Mesendoderm (in vitro differentiated cells): Measurements from ENCODE around the gene ZFP14.

Experiments
- DNase-seq: peaks from one replicate; pipeline ENCODE4 v3.0.0; 2013
- H2AK5ac ChIP-seq: 2 replicates; pipeline ENCODE4 v1.6.1; 2013; ENCODE audit warnings: low read length, inconsistent platforms
- H2BK120ac ChIP-seq: 2 replicates; pipeline ENCODE4 v1.6.1; 2013; ENCODE audit warnings: low read depth, mild to moderate bottlenecking, low read length, moderate library complexity, mixed read lengths
- H2BK15ac ChIP-seq: replicated peaks from 2 replicates; pipeline ENCODE4 v1.6.1; 2013; ENCODE audit warnings: low read depth, mild to moderate bottlenecking, moderate library complexity
- H2BK5ac ChIP-seq: 2 replicates; pipeline ENCODE4 v1.6.1; 2013; ENCODE audit warnings: low read length, inconsistent platforms
- H3K18ac ChIP-seq: 2 replicates; pipeline ENCODE4 v1.6.1; 2013; ENCODE audit warnings: mild to moderate bottlenecking, low read length, mixed read lengths
- H3K23ac ChIP-seq: one replicate; pipeline ENCODE4 v1.6.1; 2013; ENCODE audit warnings: low read length
- H3K27ac ChIP-seq: 2 replicates; pipeline ENCODE4 v1.5.1; 2013; ENCODE audit warnings: low read depth, mild to moderate bottlenecking, inconsistent platforms, low read length, moderate library complexity
- H3K27me3 ChIP-seq: 2 replicates; pipeline ENCODE4 v1.6.1; 2013; ENCODE audit warnings: low read length, control low read depth, mild to moderate bottlenecking, inconsistent platforms; ENCODE audit not compliant: insufficient read depth, poor library complexity
- H3K36me3 ChIP-seq: 2 replicates; pipeline ENCODE4 v1.6.1; 2013; ENCODE audit warnings: low read length, inconsistent platforms; ENCODE audit not compliant: control insufficient read depth, insufficient read depth
- H3K4ac ChIP-seq: one replicate; pipeline ENCODE4 v1.6.1; 2013; ENCODE audit warnings: low read depth, mild to moderate bottlenecking, low read length, moderate library complexity
- H3K4me1 ChIP-seq: 2 replicates; pipeline ENCODE4 v1.6.1; 2013; ENCODE audit warnings: low read depth, low read length, inconsistent platforms; ENCODE audit not compliant: control insufficient read depth
- H3K4me2 ChIP-seq: 2 replicates; pipeline ENCODE4 v1.6.1; 2013; ENCODE audit warnings: low read length
- H3K4me3 ChIP-seq: 2 replicates; pipeline ENCODE4 v1.5.1; 2013; ENCODE audit warnings: mild to moderate bottlenecking, low read length
- H3K56ac ChIP-seq: one replicate; pipeline ENCODE4 v1.6.1; 2013; ENCODE audit warnings: low read length
- H3K79me1 ChIP-seq: 2 replicates; pipeline ENCODE4 v1.6.1; 2013; ENCODE audit warnings: low read length, inconsistent platforms
- H3K79me2 ChIP-seq: 2 replicates; pipeline ENCODE4 v1.6.1; 2013; ENCODE audit warnings: mild to moderate bottlenecking, low read length; ENCODE audit not compliant: control insufficient read depth, insufficient read depth
- H3K9ac ChIP-seq: 2 replicates; pipeline ENCODE4 v1.6.1; 2013; ENCODE audit warnings: low read length, inconsistent platforms
- H4K5ac ChIP-seq: one replicate; pipeline ENCODE4 v1.6.1; 2013; ENCODE audit warnings: low read length
- H4K8ac ChIP-seq: one replicate; pipeline ENCODE4 v1.6.1; 2013; ENCODE audit warnings: low read depth, mild to moderate bottlenecking, control low read depth, low read length, moderate library complexity
- WGBS: extraction: QIAGEN DNeasy Blood & Tissue Kit; methylation state at CpG from one replicate; pipeline ENCODE4 v1.1.7; 2013; ENCODE audit warnings: low lambda C conversion rate, missing lambda C conversion rate; ENCODE audit not compliant: insufficient coverage; ENCODE audit errors: extremely low coverage; 5-methylcytosine and 5-hydroxymethylcytosine counted together

The ZFP14 gene

DNA sequence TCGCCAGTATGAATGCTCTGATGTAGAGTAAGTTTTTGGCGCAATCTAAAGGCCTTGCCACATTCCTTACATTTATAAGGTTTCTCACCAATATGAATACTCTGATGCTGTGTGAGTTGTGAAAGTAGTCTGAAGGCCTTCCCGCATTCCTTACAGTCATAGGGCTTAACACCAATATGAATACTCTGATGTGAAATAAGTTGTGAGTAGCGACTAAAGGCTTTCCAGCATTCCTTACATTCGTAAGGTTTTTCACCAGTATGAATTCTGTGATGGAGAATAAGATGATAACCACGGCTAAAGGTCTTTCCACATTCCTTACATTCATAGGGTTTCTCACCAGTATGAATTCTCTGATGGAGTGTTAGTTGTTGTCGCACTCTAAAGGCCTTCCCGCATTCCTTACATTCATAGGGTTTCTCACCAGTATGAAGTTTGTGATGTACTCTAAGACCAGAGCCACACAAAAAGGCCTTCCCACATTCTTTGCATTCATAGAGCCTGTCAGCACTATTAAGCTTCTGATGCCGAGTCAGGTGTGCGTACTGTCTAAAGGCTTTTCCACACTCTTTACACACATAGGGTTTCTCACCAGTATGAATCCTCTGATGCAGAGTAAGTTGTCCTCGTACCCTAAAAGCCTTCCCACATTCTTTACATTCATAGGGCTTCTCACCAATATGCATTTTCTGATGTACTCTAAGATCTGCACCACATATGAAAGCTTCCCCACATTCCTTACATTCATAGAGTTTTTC lies 14.1 kb upstream of the ZFP14 start:
- H3K18ac ChIP-seq = no peak overlapping the region
- no peak overlapping the region for H2AK5ac ChIP-seq
- H3K79me1 ChIP-seq = no peaks in the 10 kb centered on the region
- H2BK120ac ChIP-seq = no peak overlapping the region
- H3K27me3 ChIP-seq = no peaks in the 10 kb centered on the region
- no peak overlapping the region for H4K5ac ChIP-seq
- peak overlapping the region; percentile 52 for H3K4me3 ChIP-seq
- H3K79me2 ChIP-seq = no peaks in the 10 kb centered on the region
- peaks cover 20% of the 10 kb centered on the region for H3K36me3 ChIP-seq
- DNase-seq = peak; percentile 65
- H2BK5ac ChIP-seq = no peak overlapping the region
- no peak overlapping the region for H3K4me2 ChIP-seq
- no peak overlapping the region for H3K9ac ChIP-seq
- H3K56ac ChIP-seq = no peak overlapping the region
- no CpG with 5 or more reads among the region's 11 CpGs for WGBS
- H3K4me1 ChIP-seq = no peaks in the 10 kb centered on the region
- no peak overlapping the region for H3K27ac ChIP-seq
- no peak overlapping the region for H4K8ac ChIP-seq
- H3K23ac ChIP-seq = no peak overlapping the region
- H3K4ac ChIP-seq = no peak overlapping the region
- H2BK15ac ChIP-seq = no peak overlapping the region

DNA sequence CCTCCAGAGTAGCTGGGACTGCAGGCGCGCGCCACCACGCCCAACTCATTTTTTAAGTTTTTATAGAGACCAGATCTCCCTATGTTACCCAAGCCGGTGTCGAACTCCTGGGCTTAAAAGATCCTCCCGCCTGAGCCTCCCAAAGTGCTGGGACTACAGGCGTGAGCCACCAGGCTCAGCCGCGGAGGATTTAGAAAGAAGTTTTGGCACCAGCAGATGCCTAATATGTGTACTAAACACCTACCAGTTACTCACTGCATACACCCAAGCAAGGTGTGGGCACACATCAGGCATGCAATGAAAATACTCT lies 464 bp upstream of the ZFP14 start:
- no CpG with 5 or more reads among the region's 10 CpGs for WGBS
- Histone ChIP-seq H3K36me3 (no peaks in the 10 kb centered on the region), H2BK5ac (no peak overlapping the region), H3K4me3 (no peak overlapping the region), H3K18ac (peak overlapping the region; percentile 20), H3K56ac (no peak overlapping the region), H3K27me3 (no peaks in the 10 kb centered on the region), H3K4me1 (peaks cover 4% of the 10 kb centered on the region), H3K79me1 (no peaks in the 10 kb centered on the region), H3K79me2 (no peaks in the 10 kb centered on the region), H3K4ac (peak overlapping the region; percentile 50), H3K9ac (peak overlapping the region; percentile 33), H4K8ac (no peak overlapping the region), H4K5ac (no peak overlapping the region), H2AK5ac (no peak overlapping the region), H3K23ac (no peak overlapping the region), H3K4me2 (no peak overlapping the region), H2BK120ac (no peak overlapping the region), H2BK15ac (no peak overlapping the region), H3K27ac (no peak overlapping the region)
- DNase-seq = no peak

GRCh38 chr19:36377541-36378178 lies 1.3 kb downstream of the ZFP14 start:
- no peak for DNase-seq
- no peak overlapping the region for H3K9ac ChIP-seq
- no CpG with 5 or more reads among the region's 10 CpGs for WGBS
- no peak overlapping the region for H4K5ac ChIP-seq
- H3K79me1 ChIP-seq = no peaks in the 10 kb centered on the region
- no peak overlapping the region for H2BK5ac ChIP-seq
- H3K27ac ChIP-seq = no peak overlapping the region
- H2BK120ac ChIP-seq = no peak overlapping the region
- no peaks in the 10 kb centered on the region for H3K36me3 ChIP-seq
- H2AK5ac ChIP-seq = no peak overlapping the region
- no peak overlapping the region for H3K4me2 ChIP-seq
- H3K18ac ChIP-seq = no peak overlapping the region
- no peaks in the 10 kb centered on the region for H3K79me2 ChIP-seq
- H3K4me1 ChIP-seq = peaks cover 4% of the 10 kb centered on the region
- no peak overlapping the region for H3K56ac ChIP-seq
- H3K4ac ChIP-seq = no peak overlapping the region
- no peak overlapping the region for H3K4me3 ChIP-seq
- no peak overlapping the region for H2BK15ac ChIP-seq
- H4K8ac ChIP-seq = no peak overlapping the region
- no peaks in the 10 kb centered on the region for H3K27me3 ChIP-seq
- H3K23ac ChIP-seq = no peak overlapping the region

GRCh38 chr19:36373638-36374156 lies 5.3 kb downstream of the ZFP14 start:
- Histone ChIP-seq H2BK15ac (no peak overlapping the region), H3K79me1 (peaks cover 2% of the 10 kb centered on the region), H2AK5ac (no peak overlapping the region), H3K27ac (no peak overlapping the region), H3K4me2 (no peak overlapping the region), H3K79me2 (no peaks in the 10 kb centered on the region), H3K27me3 (no peaks in the 10 kb centered on the region), H3K4ac (no peak overlapping the region), H4K5ac (no peak overlapping the region), H2BK120ac (no peak overlapping the region), H3K18ac (no peak overlapping the region), H3K4me3 (no peak overlapping the region), H4K8ac (no peak overlapping the region), H3K23ac (no peak overlapping the region), H3K36me3 (no peaks in the 10 kb centered on the region), H3K56ac (no peak overlapping the region), H3K9ac (no peak overlapping the region), H2BK5ac (no peak overlapping the region), H3K4me1 (peaks cover 4% of the 10 kb centered on the region)
- WGBS = no CpG with 5 or more reads among the region's 5 CpGs
- DNase-seq = no peak

DNA sequence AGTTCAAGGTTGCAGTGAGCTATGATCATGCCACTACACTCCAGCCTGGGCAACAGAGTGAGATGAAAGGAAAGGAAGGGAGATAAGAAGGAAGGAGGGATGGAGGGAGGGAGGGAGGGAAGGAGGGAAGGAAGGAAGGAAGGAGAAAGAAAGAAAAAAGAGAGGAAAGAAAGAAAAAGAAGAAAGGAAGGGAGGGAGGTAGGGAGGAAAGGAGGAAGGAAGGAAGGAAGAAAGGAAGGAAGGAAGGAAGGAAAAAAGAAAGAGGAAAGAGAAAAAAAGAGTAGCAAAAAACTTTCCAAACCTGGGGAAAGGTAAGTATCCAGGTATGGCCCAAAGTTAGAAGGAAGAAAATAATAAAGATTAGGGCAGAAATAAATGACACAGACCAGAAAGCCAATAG lies 7.1 kb downstream of the ZFP14 start:
- no peaks in the 10 kb centered on the region for H3K4me1 ChIP-seq
- H3K36me3 ChIP-seq = no peaks in the 10 kb centered on the region
- H3K4me3 ChIP-seq = no peak overlapping the region
- no peak overlapping the region for H4K5ac ChIP-seq
- no peak overlapping the region for H2BK5ac ChIP-seq
- H3K9ac ChIP-seq = no peak overlapping the region
- no peak overlapping the region for H2BK120ac ChIP-seq
- peaks cover 2% of the 10 kb centered on the region for H3K79me1 ChIP-seq
- no peak overlapping the region for H3K4me2 ChIP-seq
- no peak overlapping the region for H2BK15ac ChIP-seq
- H3K18ac ChIP-seq = no peak overlapping the region
- H2AK5ac ChIP-seq = no peak overlapping the region
- no peak overlapping the region for H3K23ac ChIP-seq
- H4K8ac ChIP-seq = no peak overlapping the region
- H3K27me3 ChIP-seq = no peaks in the 10 kb centered on the region
- H3K27ac ChIP-seq = no peak overlapping the region
- no peaks in the 10 kb centered on the region for H3K79me2 ChIP-seq
- H3K4ac ChIP-seq = no peak overlapping the region
- no peak overlapping the region for H3K56ac ChIP-seq
- no peak for DNase-seq
